Stimulated activated CD4-positive, alpha-beta T cell treated with anti-CD3 and anti-CD28 coated beads, Interleukin-15, amount 100 ng/mL, for 24 hours (primary cell): ENCODE measurements around the gene ABTB2.
"Not testable (repeated sequence)": the region's sequence is repeated elsewhere in the genome, so short reads cannot be mapped to it uniquely, and the experiment has no call there.

Experiments
- DNase-seq: peaks from one replicate; pipeline ENCODE4 v3.0.0-alpha.2; 2020

Gene ABTB2

GRCh38 chr11:34357701-34358257 is at the start of gene ABTB2:
ABTB2 (minus strand) TSS chr11:34358010.
- DNase-seq, result peak; percentile 99

GRCh38 chr11:34407121-34407813 is 49.5 kb upstream of the ABTB2 start:
- no peak for DNase-seq

DNA sequence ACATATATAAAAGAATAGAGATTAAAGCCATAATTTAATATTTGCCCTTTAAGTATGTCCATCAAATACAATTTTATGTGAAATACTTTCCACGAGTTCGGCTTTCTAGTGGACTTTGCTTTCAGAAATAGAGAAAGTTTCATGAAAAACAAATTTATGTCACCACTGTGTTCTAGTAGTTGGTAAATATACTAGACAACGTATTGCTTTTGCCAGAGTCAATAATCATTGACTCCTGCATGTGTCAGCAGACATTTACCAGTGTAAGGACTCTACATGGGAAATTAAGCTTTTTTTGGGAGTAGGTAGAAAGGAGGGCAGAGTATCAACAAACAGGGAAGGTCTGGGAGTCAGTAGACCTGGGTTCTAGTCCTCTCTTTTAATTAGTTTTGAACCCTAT is 48.6 kb upstream of the ABTB2 start:
- DNase-seq, result no peak

- peak; percentile 3 for DNase-seq
Observed at GRCh38 chr11:34405079-34405858, 47.5 kb upstream of the ABTB2 start.

- no peak for DNase-seq
Observed at GRCh38 chr11:34404280-34404679, 46.5 kb upstream of the ABTB2 start.

DNA sequence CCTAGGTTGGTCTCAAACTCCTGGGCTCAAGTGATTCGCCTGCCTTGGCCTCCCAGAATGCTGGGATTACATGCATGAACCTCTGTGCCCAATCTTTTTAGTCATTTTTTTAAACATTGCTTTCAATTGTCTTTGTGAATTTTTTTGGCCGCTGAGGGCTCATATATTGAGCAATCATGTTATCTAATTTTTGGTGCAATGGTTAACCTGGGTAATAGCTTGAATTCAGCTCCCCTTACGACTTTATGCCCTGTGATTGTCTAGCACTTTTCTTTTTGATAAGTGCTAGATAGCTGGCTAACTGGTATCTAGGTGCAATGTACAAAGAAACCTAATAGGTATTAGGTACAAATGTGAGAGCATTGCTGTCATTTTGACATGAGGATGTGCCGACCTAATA is 45.6 kb upstream of the ABTB2 start:
- no peak for DNase-seq

DNA sequence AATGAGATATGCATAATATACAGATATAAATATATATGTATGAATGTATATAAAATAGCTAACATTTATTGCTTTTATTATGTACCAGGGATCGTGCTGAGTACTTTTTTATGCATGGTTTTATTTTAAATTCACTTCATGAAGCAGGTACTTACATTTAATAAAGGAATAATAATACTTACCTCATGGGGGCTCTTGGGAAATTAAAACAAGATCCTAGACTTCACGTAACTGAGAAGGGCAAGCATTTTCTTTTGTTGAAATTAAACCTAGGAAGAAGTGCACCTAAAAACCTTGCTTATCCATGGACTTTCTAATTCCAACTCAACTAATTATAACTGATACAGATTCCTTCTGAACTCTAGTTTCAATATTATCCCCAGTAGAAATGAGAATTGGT is 40.0 kb upstream of the ABTB2 start:
- no peak for DNase-seq

DNA sequence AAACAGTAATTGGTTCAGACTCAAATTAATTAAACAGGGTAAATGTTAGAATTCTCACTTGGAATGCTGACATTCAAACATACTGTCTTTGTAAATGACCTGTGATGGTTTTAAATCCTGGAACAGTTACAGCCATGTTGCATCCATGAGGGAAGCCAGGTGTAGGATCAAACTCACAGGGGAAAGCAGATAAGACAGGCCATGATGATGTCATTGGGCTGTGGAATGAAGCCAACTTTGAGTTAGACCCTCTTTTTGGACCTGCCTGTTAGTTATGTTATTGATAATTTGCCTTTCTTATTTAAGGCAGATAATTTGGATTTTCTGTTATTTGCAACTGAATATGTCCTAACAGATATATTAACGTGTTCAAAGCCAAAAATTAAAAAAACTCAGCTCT is 39.3 kb upstream of the ABTB2 start:
- DNase-seq, result no peak

DNA sequence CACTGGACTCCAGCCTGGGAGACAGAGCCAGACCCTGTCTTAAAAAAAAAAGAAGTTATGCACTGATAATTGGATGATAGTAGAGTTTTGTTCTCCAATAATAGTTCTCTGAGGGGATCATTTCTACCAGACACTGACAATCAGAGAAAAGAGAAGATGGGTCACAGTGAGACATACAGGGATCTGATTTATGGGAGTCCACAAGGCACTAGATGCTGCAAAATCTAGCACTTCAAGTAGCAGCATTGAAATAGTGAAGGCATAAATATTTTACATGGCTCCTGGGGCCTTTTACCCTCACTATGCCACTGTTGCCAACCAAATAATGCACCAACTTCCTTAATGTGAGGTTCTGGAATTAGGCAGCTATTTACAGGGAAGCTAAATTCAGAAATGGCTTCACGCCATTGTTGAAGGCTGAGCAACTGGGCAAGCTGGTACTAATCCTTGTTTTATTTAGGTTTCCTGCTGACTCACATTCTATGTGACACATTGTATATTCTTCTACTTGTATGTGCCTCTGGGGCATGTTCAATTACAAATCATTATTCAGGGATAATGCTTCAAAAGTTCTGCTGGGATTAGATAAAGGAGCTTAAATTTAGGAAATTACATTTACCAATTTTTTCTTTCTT is 38.2 kb upstream of the ABTB2 start:
- no peak for DNase-seq

DNA sequence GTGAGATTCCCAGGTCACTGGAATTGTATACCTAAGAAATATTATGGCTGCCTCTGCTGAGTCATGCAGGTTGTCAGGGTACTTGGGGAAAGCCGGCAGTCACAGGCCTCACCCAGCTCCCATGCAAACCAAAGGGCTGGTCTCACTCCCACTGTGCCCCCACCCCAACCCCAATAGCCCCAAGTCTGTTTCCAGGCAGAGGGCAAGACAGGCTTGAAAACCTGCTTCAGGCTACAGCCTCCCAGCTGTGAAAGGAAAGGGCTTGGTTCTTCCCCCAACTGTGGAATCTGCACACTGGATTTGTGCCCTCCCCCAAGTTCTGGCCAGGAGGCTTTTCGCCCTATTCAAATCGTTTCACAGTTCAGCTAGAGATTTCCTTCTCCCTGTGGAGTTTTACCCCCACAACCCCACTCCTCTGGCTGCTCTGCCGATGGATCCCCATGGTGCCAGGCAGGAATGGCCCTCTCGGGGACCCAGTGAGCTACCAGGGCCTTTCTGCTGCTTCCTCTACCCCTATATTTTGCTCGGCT is 37.0 kb upstream of the ABTB2 start:
- DNase-seq, result no peak

DNA sequence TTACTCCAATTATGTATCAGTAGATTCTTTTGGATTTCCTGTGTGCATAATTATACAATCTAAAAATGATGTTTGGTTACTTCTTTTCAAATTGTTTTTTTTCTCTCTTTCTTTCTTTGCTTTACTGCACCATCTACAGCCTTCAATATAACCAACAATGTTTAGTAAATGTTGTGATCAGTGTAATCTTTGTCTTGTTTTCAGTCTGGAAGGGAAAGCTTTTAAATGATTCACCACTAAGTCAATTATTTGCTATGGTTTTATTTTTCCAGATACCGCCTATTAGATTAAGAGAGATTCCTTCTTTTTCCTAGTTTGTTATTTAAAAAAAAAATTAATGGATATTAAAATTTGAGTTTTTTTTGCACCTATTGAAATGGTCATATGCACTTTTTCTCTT is 29.8 kb upstream of the ABTB2 start:
- DNase-seq, result no peak

DNA sequence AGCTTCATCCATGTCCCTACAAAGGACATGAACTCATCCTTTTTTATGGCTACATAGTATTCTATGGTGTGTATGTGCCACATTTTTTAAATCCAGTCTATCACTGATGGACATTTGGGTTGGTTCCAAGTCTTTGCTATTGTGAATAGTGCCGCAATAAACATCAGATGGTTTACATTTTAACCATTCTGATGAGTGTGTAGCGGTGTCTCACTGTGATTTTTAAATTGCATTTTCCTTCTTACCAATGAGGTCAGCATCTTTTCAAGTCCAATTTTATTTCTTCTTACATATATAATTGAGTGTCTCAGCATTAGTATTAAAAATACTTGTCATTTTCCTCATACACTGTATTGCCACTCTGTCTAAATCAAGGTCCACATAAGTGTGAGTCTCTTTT is 28.5 kb upstream of the ABTB2 start:
- not testable (repeated sequence) for DNase-seq

- no peak for DNase-seq
Observed at GRCh38 chr11:34382532-34383276, 24.9 kb upstream of the ABTB2 start.

- DNase-seq, result no peak
Observed at GRCh38 chr11:34381775-34382174, 24.0 kb upstream of the ABTB2 start.

- DNase-seq, result no peak
Observed at GRCh38 chr11:34380696-34381095, 22.9 kb upstream of the ABTB2 start.

GRCh38 chr11:34379539-34379938 is 21.7 kb upstream of the ABTB2 start:
- no peak for DNase-seq

DNA sequence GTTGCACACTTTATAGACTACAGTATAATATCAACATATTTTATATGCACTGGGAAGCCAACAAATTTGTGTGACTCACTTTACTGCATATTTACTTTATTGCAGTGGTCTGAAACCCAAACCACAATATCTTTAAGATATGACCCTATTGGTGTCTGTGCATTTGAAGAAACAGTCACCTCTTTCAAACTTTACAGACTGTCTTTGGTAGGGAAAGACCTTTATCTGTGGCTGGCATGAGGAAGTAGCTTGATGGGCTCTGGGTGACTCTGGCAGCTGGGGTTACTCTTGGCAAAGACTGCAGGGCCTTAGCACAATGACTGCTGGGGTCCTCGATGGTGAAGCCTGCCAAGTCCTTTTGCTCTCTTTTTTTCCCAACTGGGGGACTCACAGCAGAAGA is 21.3 kb upstream of the ABTB2 start:
- no peak for DNase-seq

DNA sequence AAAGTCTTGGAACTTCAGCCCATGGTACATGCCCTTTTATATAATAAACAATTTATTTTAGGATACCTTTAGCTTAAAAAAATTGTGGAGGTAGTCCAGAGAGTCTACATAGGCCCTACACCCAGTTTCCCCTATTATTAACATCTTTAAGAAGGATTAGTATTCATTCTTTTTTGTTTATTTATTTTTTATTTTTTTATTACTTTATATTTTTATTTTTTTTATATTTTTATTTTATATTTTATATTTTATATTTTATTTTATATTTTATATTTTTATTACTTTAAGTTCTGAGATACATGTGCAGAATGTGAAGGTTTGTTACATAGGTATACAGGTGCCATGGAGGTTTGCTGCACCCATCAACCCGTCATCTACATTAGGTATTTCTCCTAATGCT is 15.9 kb upstream of the ABTB2 start:
- DNase-seq, result no peak

DNA sequence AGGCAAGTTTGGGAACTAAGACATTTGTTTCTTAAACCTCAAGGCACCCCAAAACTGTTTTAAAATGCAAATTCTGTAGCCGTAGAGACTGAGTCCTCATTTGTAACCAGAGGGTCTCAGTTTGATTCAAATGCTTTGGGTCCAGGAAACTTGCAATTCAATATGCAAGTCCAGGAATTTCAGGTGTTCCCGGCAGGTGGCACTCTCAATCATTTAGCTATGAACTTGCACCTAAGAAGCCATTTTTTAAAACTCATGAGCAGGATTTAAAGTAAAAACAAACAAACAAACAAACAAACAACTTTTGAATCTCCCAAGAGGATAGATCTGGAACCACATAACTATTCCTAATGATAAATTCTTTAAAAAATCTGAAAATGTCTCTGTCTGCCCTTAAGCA is 8.7 kb upstream of the ABTB2 start:
- DNase-seq, result peak; percentile 18

DNA sequence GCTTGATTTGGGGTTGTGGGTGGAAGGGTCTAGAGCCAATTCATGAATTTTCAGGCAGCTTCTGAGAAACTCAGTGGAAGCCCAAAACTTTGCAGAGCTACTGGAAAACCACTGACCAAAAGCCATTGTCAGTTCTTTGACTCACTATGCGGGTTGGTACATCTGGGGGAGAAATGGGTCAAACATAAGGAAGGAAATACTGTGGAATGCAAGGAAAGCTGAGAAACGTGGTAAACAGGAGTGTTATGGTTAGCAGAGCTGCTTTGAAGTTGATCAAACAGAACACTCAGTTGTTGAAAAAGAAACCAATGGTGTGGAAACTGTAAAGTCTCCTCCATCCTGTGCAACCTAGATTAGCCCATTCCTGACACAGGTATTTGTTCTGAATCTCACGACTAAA is 6.3 kb upstream of the ABTB2 start:
- DNase-seq, result no peak

GRCh38 chr11:34363363-34364084 is 5.7 kb upstream of the ABTB2 start:
- DNase-seq, result no peak

DNA sequence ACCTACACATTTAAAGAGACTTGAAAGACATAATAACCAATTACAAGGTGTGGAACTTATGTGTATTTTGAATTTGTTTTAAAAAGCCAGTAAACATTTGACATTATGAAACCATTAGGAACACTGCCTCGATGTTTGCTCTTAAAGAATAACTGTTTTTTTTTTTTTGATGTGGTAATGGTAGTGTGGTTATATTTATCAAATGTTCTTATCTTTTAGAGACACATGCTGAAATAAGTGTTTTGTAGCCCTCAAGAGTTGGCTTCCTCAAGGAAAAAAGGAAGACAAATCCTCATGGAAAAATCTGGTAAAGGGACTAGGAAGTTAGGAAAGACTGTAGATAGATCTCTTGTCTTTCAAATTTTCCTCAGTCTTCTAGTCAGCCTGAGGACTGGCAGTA is 2.2 kb upstream of the ABTB2 start:
- DNase-seq, result no peak
